ENCODE data around the gene STIM2. TPM values are rescaled to one million over a fixed set of nuclear protein-coding genes. Genes with fewer than 3 reads are reported as not detected.
A peak's percentile ranks its signal among the peaks of the same experiment; 100 is the strongest.

Gene STIM2
- total and polyA plus RNA-seq, 9 of the 15 experiments (the other 6 are each of a cell fraction or from before 2014, with no cell fraction given) = 7.2 to 26.8 (median 15.4) TPM

DNA sequence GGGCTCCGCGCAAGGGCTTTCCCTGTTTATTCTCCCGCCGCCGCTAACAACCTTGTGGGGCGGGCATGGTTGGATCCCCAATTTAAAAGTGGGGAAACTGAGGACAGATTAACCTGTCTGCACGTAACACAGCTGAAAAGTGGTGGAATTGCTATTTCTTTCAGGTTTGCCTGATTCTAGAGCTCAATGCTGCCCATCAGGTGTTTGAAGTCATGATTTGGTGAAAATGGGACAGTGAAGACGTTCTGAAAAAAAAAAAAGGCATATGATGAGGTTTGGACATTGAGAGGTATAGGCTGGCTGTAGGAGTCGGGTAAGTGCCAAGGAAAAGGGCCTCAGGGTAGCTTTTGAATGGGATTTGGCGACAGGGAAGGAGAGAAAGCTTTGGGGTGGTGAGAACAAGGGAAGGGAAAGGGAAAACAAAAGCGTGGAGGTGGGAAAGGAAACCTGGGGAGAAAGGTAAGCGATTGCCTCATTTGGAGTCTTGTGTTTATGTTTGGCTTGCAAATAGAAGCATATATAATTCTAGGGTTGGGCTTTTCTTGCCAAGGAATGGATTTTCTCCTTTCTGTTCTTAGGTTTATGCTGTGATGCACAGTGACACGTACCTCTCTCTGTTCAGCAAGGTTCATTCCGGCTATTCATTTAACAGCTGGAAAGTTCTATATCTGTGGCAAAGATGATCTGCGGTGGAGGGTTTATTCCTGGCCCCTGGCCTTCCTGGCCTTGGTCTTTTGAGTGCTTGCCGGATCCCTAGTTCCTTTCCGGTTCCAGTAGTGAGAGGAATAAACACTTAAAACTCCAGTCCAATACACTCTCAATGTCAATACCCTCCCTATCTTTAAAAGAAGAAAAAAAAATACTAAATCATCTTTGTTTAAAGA is 2.4 kb upstream of the STIM2 start (continued):
- TF ChIP-seq PREB (CRISPR knock-in tag; IDR thresholded peaks at IDR 0.05) = 0 out of 2 replicates have a peak, but pooled peaks have one; percentile 26
- TF ChIP-seq ARID1B (IDR thresholded peaks at IDR 0.05) = no peak
- TF ChIP-seq FOXA3 (CRISPR knock-in tag; conservative IDR thresholded peaks at IDR 0.05 in 1 of 2, IDR thresholded peaks at IDR 0.05 in 1 of 2) = peak in 1 of 2 experiments; percentile 34; a peak in 1 of 4 replicates
- peak; percentile 8 to 28; a peak in 2 of 4 replicates for TF ChIP-seq MLLT1 (IDR thresholded peaks at IDR 0.05)
- TF ChIP-seq, protein P1, sequence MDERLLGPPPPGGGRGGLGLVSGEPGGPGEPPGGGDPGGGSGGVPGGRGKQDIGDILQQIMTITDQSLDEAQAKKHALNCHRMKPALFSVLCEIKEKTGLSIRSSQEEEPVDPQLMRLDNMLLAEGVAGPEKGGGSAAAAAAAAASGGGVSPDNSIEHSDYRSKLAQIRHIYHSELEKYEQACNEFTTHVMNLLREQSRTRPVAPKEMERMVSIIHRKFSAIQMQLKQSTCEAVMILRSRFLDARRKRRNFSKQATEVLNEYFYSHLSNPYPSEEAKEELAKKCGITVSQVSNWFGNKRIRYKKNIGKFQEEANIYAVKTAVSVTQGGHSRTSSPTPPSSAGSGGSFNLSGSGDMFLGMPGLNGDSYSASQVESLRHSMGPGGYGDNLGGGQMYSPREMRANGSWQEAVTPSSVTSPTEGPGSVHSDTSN (CRISPR knock-in tag; IDR thresholded peaks at IDR 0.05; ENCODE audit: low read depth) = no peak
- TF ChIP-seq, protein P1 (tag; conservative IDR thresholded peaks at IDR 0.05; ENCODE audit: low read depth) = no peak
- TF ChIP-seq, protein P2, sequence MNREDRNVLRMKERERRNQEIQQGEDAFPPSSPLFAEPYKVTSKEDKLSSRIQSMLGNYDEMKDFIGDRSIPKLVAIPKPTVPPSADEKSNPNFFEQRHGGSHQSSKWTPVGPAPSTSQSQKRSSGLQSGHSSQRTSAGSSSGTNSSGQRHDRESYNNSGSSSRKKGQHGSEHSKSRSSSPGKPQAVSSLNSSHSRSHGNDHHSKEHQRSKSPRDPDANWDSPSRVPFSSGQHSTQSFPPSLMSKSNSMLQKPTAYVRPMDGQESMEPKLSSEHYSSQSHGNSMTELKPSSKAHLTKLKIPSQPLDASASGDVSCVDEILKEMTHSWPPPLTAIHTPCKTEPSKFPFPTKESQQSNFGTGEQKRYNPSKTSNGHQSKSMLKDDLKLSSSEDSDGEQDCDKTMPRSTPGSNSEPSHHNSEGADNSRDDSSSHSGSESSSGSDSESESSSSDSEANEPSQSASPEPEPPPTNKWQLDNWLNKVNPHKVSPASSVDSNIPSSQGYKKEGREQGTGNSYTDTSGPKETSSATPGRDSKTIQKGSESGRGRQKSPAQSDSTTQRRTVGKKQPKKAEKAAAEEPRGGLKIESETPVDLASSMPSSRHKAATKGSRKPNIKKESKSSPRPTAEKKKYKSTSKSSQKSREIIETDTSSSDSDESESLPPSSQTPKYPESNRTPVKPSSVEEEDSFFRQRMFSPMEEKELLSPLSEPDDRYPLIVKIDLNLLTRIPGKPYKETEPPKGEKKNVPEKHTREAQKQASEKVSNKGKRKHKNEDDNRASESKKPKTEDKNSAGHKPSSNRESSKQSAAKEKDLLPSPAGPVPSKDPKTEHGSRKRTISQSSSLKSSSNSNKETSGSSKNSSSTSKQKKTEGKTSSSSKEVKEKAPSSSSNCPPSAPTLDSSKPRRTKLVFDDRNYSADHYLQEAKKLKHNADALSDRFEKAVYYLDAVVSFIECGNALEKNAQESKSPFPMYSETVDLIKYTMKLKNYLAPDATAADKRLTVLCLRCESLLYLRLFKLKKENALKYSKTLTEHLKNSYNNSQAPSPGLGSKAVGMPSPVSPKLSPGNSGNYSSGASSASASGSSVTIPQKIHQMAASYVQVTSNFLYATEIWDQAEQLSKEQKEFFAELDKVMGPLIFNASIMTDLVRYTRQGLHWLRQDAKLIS (CRISPR knock-in tag; IDR thresholded peaks at IDR 0.05) = 0 out of 2 replicates have a peak, but pooled peaks have one; percentile 30
- TF ChIP-seq HDAC1 (IDR thresholded peaks at IDR 0.05) = 0 out of 4 replicates have a peak, but pooled peaks of 1 of the 2 experiments have one; percentile 30
- TF ChIP-seq CBFB (CRISPR knock-in tag; IDR thresholded peaks at IDR 0.05) = no peak
- 0 out of 2 replicates have a peak, but pooled peaks have one; percentile 29 for TF ChIP-seq ARID2 (IDR thresholded peaks at IDR 0.05)

All from K562 (cell line).